Heart right ventricle (tissue), 16 donors: ENCODE results near the gene FKBP1B. TPM values are rescaled to one million over a fixed set of nuclear protein-coding genes. Genes with fewer than 3 reads are reported as not detected.

Experiments
- ATAC-seq, 8 donors: fragments of 200-7000 bp; cut with Tn5 transposase; one replicate each; pipeline ENCODE4 v1.9.1; 2020; ENCODE audit warnings: mild to moderate bottlenecking in 8 of 8, moderate library complexity in 8 of 8, moderate number of reproducible peaks in 1 of 8
- DNase-seq, 2 donors: peaks; one replicate each; pipeline ENCODE4 v3.0.0-alpha.2; 2020
- H3K27ac ChIP-seq, 10 donors: fragments of 200-600 bp; sonication (generic) in 2 of 10; one replicate each; pipeline versions ENCODE4 v1.5.0 to v1.8.0; 2020 to 2022; ENCODE audit warnings: mild to moderate bottlenecking in 3 of 10
- H3K27me3 ChIP-seq, 7 donors: fragments of 200-600 bp; one replicate each; pipeline ENCODE4 v1.8.0; 2021 to 2022; ENCODE audit warnings: mild to moderate bottlenecking in 2 of 7
- H3K36me3 ChIP-seq, 9 donors: fragments of 200-600 bp; sonication (generic) in 1 of 9; one replicate each; pipeline versions ENCODE4 v1.5.0 to v1.8.0; 2020 to 2022; ENCODE audit warnings: mild to moderate bottlenecking in 2 of 9
- H3K4me1 ChIP-seq, 9 donors: fragments of 200-600 bp; sonication (generic) in 1 of 9; one replicate each; pipeline versions ENCODE4 v1.5.0 to v1.8.0; 2020 to 2022; ENCODE audit warnings: mild to moderate bottlenecking in 4 of 9
- H3K4me3 ChIP-seq, 10 donors: fragments of 200-600 bp; sonication (generic) in 2 of 10; one replicate each; pipeline versions ENCODE4 v1.5.0 to v1.8.0; 2020 to 2022; ENCODE audit warnings: mild to moderate bottlenecking in 7 of 10, moderate library complexity in 2 of 10
- H3K9me3 ChIP-seq, 11 donors: fragments of 200-600 bp in 10 of 11; sonication (generic) in 2 of 11; one replicate each; pipeline versions ENCODE4 v1.5.0 to v1.8.0; 2013 to 2022; ENCODE audit warnings: mild to moderate bottlenecking in 2 of 11, control low read depth in 1 of 11, moderate library complexity in 1 of 11
- CTCF ChIP-seq, 9 donors: fragments of 200-600 bp; sonication (generic) in 2 of 9; IDR thresholded peaks; one replicate each; pipeline versions ENCODE4 v1.5.0 to v1.8.0; 2021 to 2022; ENCODE audit warnings: antibody characterized with exemption in 9 of 9, mild to moderate bottlenecking in 5 of 9, moderate library complexity in 1 of 9
- WGBS, 2 donors: extraction: QIAGEN DNeasy Blood & Tissue Kit; methylation state at CpG; one replicate each; pipeline ENCODE4 v1.1.7; 2013; ENCODE audit warnings: inconsistent platforms in 1 of 2; 5-methylcytosine and 5-hydroxymethylcytosine counted together
- intact Hi-C, 10 donors: fragments of 100-400 bp; cut with DNase I; formaldehyde crosslinking; loops; one replicate each; pipeline versions ENCODE4 v1.11.1 to v1.14.2; 2022
- polyA plus RNA-seq, 2 donors: library from polyadenylated mRNA; stranded (reverse); fragments of 200-250 nt; gene quantifications; one replicate each; pipeline ENCODE4 v1.2.3, GENCODE V29; 2013
- total RNA-seq, 10 donors: library from RNA; stranded (reverse); fragmentation: NEBNext Ultra II Directional in 3 of 10; extraction: Animal tissue kit (Norgen Biotek cat#: 25700) in 3 of 10; gene quantifications; one replicate each; pipeline versions ENCODE4 v1.2.1 to v1.2.4, GENCODE V29; 2021 to 2023
- donor health status: Arrhythmogenic right ventricular cardiomyopathy.
- donor health status: ischemic (EF 13 %, LVEDD 7.1; RV severe dilation, severe dysfunction).
- donor health status: healthy with polysubstance abuse.
- donor health status: DM: no; HTN: yes; CAD: no.
- donor health status: DM: no; HTN: no; CAD: no.
- donor health status: ischemic (EF 25% LVEDD 6.9; RV normal size, moderate dysfunction).
- donor health status: ischemic (EF 25% LVEDD 5.7; RV mildly dilated, moderate dysfunction).
- donor health status: healthy.
- donor health status: DM: yes; HTN: yes; CAD: no.
- donor health status: Ischemic cardiomyopathy.
- donor health status: ischemic (EF 35%, LVEDD 5.7; RV mildly dilated, moderate dysfunction).
- donor health status: nonischemic (EF 11% LVEDD 7.7; RV severe dilation, severe dysfunction).
- donor health status: DM: yes; HTN: yes; CAD: no.
- donor health status: PGD.
- donor health status: ischemic (EF 29% LVEDD 5.4; RV normal size, mild dysfunction).
- donor health status: nonischemic (EF 23%, LVEDD 6.1; RV moderate dilation, normal function).

Gene FKBP1B
- total and polyA plus RNA-seq, 12 donors = 0.61 to 6.3 (median 1.7) TPM; not detected in 1

- Histone ChIP-seq H3K4me3 (peak overlapping the region; percentile 55 to 92 (median 76)), H3K4me1 (peaks cover 5 to 24% (median 20%) of the 10 kb centered on the region in 9 donors), H3K27ac (peak overlapping the region; percentile 19 to 90 (median 84)), H3K9me3 (no peaks in the 10 kb centered on the region), H3K36me3 (peaks cover 0 to 66% (median 0%) of the 10 kb centered on the region in 9 donors), H3K27me3 (no peaks in the 10 kb centered on the region)
- 4 to 5% methylated on average over 32 to 41 of the region's 41 CpGs for WGBS, 2 donors
- intact Hi-C loops = loop anchor here in 5 of 10 donors (2.0 to 5.0 kb wide), 4 partner anchors 30 to 150 kb away; partner anchors contain the start of genes ATAD2B (in 4 of the 5), FAM228B (in 1 of the 5), PFN4 (in 1 of the 5) and WDCP (in 1 of the 5)
- DNase-seq (peak in 1 of 2 donors; percentile 10), ATAC-seq (peak in 6 of 8 donors; percentile 1 to 11 (median 2))
- no peak for TF ChIP-seq CTCF (IDR thresholded peaks at IDR 0.05)
Measured at GRCh38 chr2:24076849-24077534, 27.5 kb downstream of the FKBP1B start.

GRCh38 chr2:24077535-24077877, 28.0 kb downstream of the FKBP1B start:
- no peak for TF ChIP-seq CTCF (IDR thresholded peaks at IDR 0.05)
- Histone ChIP-seq H3K9me3 (no peaks in the 10 kb centered on the region), H3K36me3 (peaks cover 0 to 66% (median 0%) of the 10 kb centered on the region in 9 donors), H3K27me3 (no peaks in the 10 kb centered on the region), H3K27ac (peak overlapping the region in 9 of 10 donors; percentile 79 to 90 (median 84)), H3K4me3 (peak overlapping the region in 9 of 10 donors; percentile 55 to 92 (median 75)), H3K4me1 (peaks cover 5 to 24% (median 20%) of the 10 kb centered on the region in 9 donors)
- intact Hi-C loops = loop anchor here in 5 of 10 donors (2.0 to 5.0 kb wide), 4 partner anchors 31 to 151 kb away; partner anchors contain the start of genes ATAD2B (in 4 of the 5), FAM228B (in 1 of the 5), PFN4 (in 1 of the 5) and WDCP (in 1 of the 5)
- ATAC-seq (peak in 1 of 8 donors; percentile 2), DNase-seq (no peak)
- WGBS, 2 donors = 14 to 17% methylated on average over 9 of the region's 9 CpGs

- Histone ChIP-seq H3K4me1 (peaks cover 5 to 27% (median 20%) of the 10 kb centered on the region in 9 donors), H3K36me3 (peaks cover 0 to 66% (median 3%) of the 10 kb centered on the region in 9 donors), H3K27ac (peak overlapping the region in 5 of 10 donors; percentile 79 to 88 (median 84)), H3K9me3 (no peaks in the 10 kb centered on the region), H3K27me3 (no peaks in the 10 kb centered on the region), H3K4me3 (peak overlapping the region in 8 of 10 donors; percentile 55 to 92 (median 74))
- TF ChIP-seq CTCF (IDR thresholded peaks at IDR 0.05) = no peak
- 75% methylated on average over 2 of the region's 2 CpGs for WGBS, 2 donors
- ATAC-seq (no peak), DNase-seq (no peak)
- intact Hi-C loops = loop anchor here in 5 of 10 donors (2.0 to 5.0 kb wide), 4 partner anchors 31 to 151 kb away; partner anchors contain the start of genes ATAD2B (in 4 of the 5), FAM228B (in 1 of the 5), PFN4 (in 1 of the 5) and WDCP (in 1 of the 5)
Measured at GRCh38 chr2:24077879-24078278, 28.3 kb downstream of the FKBP1B start.

GRCh38 chr2:24080701-24081100, 31.2 kb downstream of the FKBP1B start:
- TF ChIP-seq CTCF (IDR thresholded peaks at IDR 0.05) = no peak
- Histone ChIP-seq H3K4me1 (peaks cover 9 to 34% (median 22%) of the 10 kb centered on the region in 9 donors), H3K27me3 (no peaks in the 10 kb centered on the region), H3K27ac (no peak overlapping the region), H3K9me3 (no peaks in the 10 kb centered on the region), H3K36me3 (peaks cover 0 to 47% (median 4%) of the 10 kb centered on the region in 9 donors), H3K4me3 (no peak overlapping the region)
- DNase-seq = no peak
- intact Hi-C loops = loop anchor here in 8 of 10 donors (5.0 to 10.0 kb wide), 5 partner anchors 33 to 256 kb away; partner anchors contain the start of genes ATAD2B (in 1 of the 8), FAM228B (in 1 of the 8), FKBP1B (in 1 of the 8) and PFN4 (in 1 of the 8)
- ATAC-seq = no peak
- WGBS, 2 donors = 77 to 80% methylated on average over 2 of the region's 2 CpGs
